ENCODE measurements around the gene SLC7A4.
"Not testable (repeated sequence)": the region's sequence is repeated elsewhere in the genome, so short reads cannot be mapped to it uniquely, and the experiment has no call there.

The SLC7A4 gene

GRCh38 chr22:21042978-21043859, 10.9 kb upstream of the SLC7A4 start:
- FAIRE-seq (no peak), DNase-seq (ENCODE audit: insufficient read length, low spot score) (no peak)

DNA sequence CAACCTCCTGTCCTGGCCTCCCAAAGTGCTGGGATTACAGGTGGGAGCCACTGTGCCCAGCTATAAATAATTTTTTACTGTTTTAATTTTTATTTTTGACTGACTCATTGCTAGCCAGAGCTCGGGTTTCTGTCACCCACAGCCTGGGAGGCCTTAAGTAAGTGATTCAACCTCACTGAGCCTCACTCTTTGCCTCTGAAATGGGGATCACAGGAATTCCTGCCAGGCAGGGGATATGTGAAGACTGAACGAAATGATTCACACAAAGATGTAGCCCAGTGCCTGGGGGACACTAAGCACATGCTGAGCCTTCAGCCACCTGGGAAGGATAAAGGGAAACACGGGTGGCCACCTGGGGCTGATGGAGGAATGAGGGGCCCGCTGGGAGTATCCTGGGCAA, 9.6 kb upstream of the SLC7A4 start:
- no peak for FAIRE-seq
- no peak for TF ChIP-seq TAF1 (IDR thresholded peaks at IDR 0.05; ENCODE audit: low read depth, low read length)
- TF ChIP-seq POLR2AphosphoS5 (IDR thresholded peaks at IDR 0.05; ENCODE audit: low read depth, low read length) = no peak
- TF ChIP-seq SPI1 (IDR thresholded peaks at IDR 0.05; ENCODE audit: low read depth, low read length) = no peak
- no peak for TF ChIP-seq PAX5 (IDR thresholded peaks at IDR 0.05; ENCODE audit: insufficient read depth, low read length, severe bottlenecking)
- no peak for TF ChIP-seq POLR2A (IDR thresholded peaks at IDR 0.05; ENCODE audit: low read depth, low read length)
- TF ChIP-seq POU2F2 (IDR thresholded peaks at IDR 0.05; ENCODE audit: low read depth, low read length) = no peak
- no peak for DNase-seq (ENCODE audit: insufficient read length, low spot score)

More at GRCh38 chr22:21042978-21043859, 10.9 kb upstream of the SLC7A4 start:
- no peak for TF ChIP-seq SPI1 (IDR thresholded peaks at IDR 0.05; ENCODE audit: low read depth, low read length)
- TF ChIP-seq PAX5 (IDR thresholded peaks at IDR 0.05; ENCODE audit: insufficient read depth, low read length, severe bottlenecking) = no peak
- TF ChIP-seq POLR2A (IDR thresholded peaks at IDR 0.05; ENCODE audit: low read depth, low read length) = no peak
- no peak for TF ChIP-seq POLR2AphosphoS5 (IDR thresholded peaks at IDR 0.05; ENCODE audit: low read depth, low read length)
- TF ChIP-seq TAF1 (IDR thresholded peaks at IDR 0.05; ENCODE audit: low read depth, low read length) = no peak
- TF ChIP-seq POU2F2 (IDR thresholded peaks at IDR 0.05; ENCODE audit: low read depth, low read length) = no peak

DNA sequence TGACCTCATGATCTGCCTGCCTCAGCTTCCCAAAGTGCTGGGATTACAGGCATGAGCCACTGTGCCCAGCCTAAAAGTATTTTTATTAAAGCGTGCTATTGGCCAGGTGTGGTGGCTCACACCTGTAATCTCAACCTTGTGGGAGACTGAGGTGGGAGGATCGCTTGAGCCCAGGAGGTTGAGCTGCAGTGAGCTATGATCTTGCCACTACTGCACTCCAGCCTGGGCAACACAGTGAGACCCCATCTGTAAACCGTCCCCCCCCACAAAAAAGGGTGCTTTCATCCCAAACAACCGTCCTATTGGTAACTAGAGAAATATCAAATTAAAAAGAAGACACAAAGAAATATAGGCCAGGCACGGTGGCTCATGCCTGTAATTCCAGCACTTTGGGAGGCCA, 6.8 kb upstream of the SLC7A4 start:
- not testable (repeated sequence) for DNase-seq (ENCODE audit: insufficient read length, low spot score); FAIRE-seq

DNA sequence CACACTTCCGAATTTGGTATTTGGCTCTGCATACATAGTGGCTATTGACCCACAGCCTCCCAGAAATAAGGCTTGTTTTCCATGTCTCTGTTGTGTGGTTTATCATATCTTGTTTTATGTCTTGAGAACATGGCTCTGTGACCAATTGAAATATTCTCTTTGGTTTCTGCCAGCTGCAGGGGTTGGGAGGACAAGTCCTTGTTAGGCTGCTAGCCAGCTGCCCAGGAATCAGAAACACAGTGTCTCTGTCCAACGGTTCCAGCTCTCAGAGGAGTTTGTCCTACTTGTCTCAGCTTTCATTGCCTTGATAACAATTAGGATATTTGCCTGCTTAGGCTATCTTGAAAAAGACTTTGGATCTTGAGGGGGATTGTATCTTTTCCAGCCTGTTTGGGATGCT, 6.0 kb upstream of the SLC7A4 start:
- no peak for DNase-seq (ENCODE audit: insufficient read length, low spot score)
- no peak for TF ChIP-seq TAF1 (IDR thresholded peaks at IDR 0.05; ENCODE audit: low read depth, low read length)
- TF ChIP-seq POLR2A (IDR thresholded peaks at IDR 0.05; ENCODE audit: low read depth, low read length) = no peak
- no peak for TF ChIP-seq POU2F2 (IDR thresholded peaks at IDR 0.05; ENCODE audit: low read depth, low read length)
- no peak for TF ChIP-seq SPI1 (IDR thresholded peaks at IDR 0.05; ENCODE audit: low read depth, low read length)
- no peak for TF ChIP-seq PAX5 (IDR thresholded peaks at IDR 0.05; ENCODE audit: insufficient read depth, low read length, severe bottlenecking)
- TF ChIP-seq POLR2AphosphoS5 (IDR thresholded peaks at IDR 0.05; ENCODE audit: low read depth, low read length) = no peak
- FAIRE-seq = no peak

DNA sequence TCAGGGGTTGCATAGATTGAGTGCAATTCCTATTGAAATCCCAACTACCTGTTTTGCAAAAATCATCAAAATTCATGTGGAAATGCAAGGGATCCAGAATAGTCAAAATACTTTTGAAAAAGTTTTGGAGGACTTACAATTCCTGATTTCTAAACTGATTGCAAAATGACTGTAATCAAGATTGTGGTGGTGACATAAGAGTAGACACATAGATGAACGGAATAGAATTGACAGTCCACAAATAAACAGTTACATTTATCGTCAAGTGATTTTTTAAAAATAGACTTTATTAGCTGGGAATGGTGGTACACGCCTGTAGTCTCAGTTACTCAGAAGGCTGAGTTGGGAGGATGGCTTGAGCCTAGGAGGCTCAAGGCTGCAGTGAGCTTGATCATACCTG, 2.6 kb upstream of the SLC7A4 start:
- DNase-seq (ENCODE audit: insufficient read length, low spot score) = no peak
- TF ChIP-seq SPI1 (IDR thresholded peaks at IDR 0.05; ENCODE audit: low read depth, low read length) = no peak
- TF ChIP-seq POU2F2 (IDR thresholded peaks at IDR 0.05; ENCODE audit: low read depth, low read length) = no peak
- no peak for TF ChIP-seq POLR2AphosphoS5 (IDR thresholded peaks at IDR 0.05; ENCODE audit: low read depth, low read length)
- TF ChIP-seq PAX5 (IDR thresholded peaks at IDR 0.05; ENCODE audit: insufficient read depth, low read length, severe bottlenecking) = no peak
- TF ChIP-seq TAF1 (IDR thresholded peaks at IDR 0.05; ENCODE audit: low read depth, low read length) = no peak
- TF ChIP-seq POLR2A (IDR thresholded peaks at IDR 0.05; ENCODE audit: low read depth, low read length) = no peak
- no peak for FAIRE-seq

DNA sequence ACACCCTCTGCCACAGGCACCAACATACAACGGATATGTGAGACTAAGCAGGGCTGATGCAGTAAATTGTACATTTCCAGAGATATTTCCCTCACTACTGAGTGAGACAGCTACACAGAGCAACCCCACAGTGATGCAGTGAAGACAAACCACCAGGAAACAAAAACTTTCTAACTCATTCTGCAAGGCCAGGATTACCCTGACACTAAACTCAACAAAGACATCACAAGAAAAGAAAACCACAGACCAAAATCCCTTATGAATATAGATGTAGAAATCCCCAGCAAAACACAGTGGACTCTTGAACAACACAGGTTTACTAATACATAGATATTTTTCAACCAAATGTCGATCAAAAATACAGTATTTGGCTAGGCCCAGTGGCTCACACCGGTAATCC, 1.5 kb upstream of the SLC7A4 start:
- TF ChIP-seq TAF1 (IDR thresholded peaks at IDR 0.05; ENCODE audit: low read depth, low read length) (no peak), POU2F2 (IDR thresholded peaks at IDR 0.05; ENCODE audit: low read depth, low read length) (no peak)
- no peak for DNase-seq (ENCODE audit: insufficient read length, low spot score)
- FAIRE-seq = no peak

DNA sequence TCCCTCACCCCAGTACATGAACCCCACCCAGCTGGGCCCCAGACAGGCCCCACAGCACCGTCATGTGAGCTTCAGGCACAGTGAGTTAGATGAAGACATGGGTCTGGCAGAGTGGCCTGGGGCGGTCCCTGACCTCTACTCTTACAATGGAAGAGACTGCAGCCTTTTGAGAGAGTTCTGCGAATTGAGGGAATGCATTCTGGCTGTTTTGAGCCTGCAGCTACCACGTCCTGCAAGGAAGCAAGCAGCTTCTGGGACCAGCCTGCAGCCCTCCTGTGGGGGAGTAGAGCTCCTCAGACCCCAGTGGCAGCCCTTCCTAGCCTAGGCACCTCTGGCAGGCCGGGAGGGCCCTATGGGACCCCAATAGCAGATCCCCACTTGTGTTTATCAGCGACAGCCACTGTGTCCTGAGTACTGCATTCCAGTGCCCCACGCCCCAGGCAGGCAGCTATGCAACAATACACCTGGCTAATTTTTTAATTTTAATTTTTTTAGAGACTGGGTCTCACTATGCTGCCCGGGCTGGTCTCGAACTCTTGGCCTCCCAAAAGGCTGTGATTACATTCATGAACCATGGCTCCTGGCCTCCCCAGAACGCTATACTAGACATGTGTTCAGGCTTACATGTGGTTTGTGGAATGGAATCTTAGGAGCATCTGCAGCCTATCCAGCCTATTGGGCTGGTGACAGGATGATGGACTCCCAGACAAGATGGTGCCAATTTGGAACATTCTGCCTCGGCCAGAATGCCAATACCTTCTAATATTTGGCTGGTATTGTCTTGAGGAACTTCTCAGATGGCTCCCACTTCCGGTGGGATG, 717 bp upstream of the SLC7A4 start:
- TF ChIP-seq POU2F2 (IDR thresholded peaks at IDR 0.05; ENCODE audit: low read depth, low read length) (no peak), PAX5 (IDR thresholded peaks at IDR 0.05; ENCODE audit: insufficient read depth, low read length, severe bottlenecking) (no peak), TAF1 (IDR thresholded peaks at IDR 0.05; ENCODE audit: low read depth, low read length) (no peak), POLR2A (IDR thresholded peaks at IDR 0.05; ENCODE audit: low read depth, low read length) (no peak), POLR2AphosphoS5 (IDR thresholded peaks at IDR 0.05; ENCODE audit: low read depth, low read length) (no peak), SPI1 (IDR thresholded peaks at IDR 0.05; ENCODE audit: low read depth, low read length) (no peak)
- FAIRE-seq (no peak), DNase-seq (ENCODE audit: insufficient read length, low spot score) (no peak)

DNA sequence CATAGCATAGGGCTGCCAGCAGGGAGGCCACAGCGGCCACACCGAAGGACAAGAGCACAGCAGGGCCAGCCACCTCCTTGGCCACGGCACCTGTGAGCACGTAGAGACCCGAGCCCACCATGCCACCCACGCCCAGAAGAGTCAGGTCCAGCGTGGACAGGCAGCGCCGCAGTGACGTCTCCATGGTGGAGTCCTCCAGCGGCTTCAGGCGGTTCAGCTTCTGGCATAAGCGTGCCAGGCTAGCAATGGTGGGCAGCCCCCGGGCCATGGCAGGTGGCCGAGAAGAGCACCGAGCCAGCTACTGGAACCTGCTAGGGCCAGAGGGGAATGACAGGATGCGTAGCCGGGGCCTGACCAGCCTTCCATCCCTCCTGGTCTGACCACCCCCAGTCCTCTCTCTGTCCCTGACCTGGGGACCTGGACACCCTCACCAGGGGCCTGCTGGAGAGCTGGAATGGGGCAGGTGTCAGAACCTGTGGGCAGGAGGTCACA, 770 bp downstream of the SLC7A4 start:
- FAIRE-seq (no peak), DNase-seq (ENCODE audit: insufficient read length, low spot score) (no peak)
- TF ChIP-seq POLR2AphosphoS5 (IDR thresholded peaks at IDR 0.05; ENCODE audit: low read depth, low read length) = no peak

DNA sequence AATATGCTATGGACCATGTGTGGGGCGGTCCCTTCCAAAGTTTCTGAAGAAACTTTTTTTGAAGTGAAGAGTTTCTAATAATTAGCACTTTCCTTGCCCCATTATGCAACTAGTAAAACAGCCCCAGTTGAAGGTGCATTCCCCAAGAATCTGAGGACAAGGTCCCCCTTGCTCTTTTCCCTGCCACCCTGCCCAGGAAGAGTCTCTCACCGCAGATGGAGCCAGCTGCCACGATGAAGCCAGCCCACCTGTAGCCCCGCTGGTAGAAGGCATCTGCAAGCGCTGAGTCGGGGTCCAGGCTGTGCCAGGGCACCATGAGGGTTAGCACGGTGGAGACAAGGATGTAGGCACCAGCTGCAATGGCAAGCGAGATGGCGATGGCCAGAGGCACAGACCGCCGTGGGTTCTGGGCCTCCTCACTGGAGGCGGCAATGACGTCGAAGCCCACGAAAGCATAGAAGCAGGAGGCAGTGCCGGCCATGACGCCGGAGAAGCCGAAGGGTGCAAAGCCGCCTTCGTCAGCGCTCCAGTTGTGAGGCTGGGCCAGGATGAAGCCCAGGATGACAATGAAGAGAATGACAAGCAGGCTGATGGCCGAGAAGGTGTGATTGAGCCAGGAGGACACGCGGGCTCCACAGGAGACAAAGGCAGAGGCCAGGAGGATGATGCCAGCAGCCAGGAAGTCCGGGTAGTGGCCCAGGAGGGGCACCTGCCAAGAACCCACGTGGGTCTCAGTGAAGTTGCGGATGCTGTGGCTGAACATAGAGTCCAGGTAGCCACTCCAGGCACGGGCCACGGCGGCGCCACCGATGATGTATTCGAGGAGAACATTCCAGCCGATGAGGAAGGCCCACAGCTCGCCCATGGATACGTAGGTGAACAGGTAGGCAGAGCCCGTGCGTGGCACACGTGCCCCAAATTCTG, 1.5 kb downstream of the SLC7A4 start:
- FAIRE-seq = no peak
- no peak for DNase-seq (ENCODE audit: insufficient read length, low spot score)
- TF ChIP-seq PAX5 (IDR thresholded peaks at IDR 0.05; ENCODE audit: insufficient read depth, low read length, severe bottlenecking) (no peak), POLR2A (IDR thresholded peaks at IDR 0.05; ENCODE audit: low read depth, low read length) (no peak), POLR2AphosphoS5 (IDR thresholded peaks at IDR 0.05; ENCODE audit: low read depth, low read length) (no peak)

Data from GM12891 (cell line).